Stimulated activated CD4-positive, alpha-beta T cell treated with anti-CD3 and anti-CD28 coated beads, TNF-alpha, amount 100 ng/mL, for 4 hours (primary cell): ENCODE results near the gene EIF4H.
"Not testable (repeated sequence)": the region's sequence is repeated elsewhere in the genome, so short reads cannot be mapped to it uniquely, and the experiment has no call there.

Source experiments
- DNase-seq, 3 experiments: peaks; one replicate each; pipeline ENCODE4 v3.0.0-alpha.2; 2020; ENCODE audit warnings: low read depth in 3 of 3

Gene EIF4H

DNA sequence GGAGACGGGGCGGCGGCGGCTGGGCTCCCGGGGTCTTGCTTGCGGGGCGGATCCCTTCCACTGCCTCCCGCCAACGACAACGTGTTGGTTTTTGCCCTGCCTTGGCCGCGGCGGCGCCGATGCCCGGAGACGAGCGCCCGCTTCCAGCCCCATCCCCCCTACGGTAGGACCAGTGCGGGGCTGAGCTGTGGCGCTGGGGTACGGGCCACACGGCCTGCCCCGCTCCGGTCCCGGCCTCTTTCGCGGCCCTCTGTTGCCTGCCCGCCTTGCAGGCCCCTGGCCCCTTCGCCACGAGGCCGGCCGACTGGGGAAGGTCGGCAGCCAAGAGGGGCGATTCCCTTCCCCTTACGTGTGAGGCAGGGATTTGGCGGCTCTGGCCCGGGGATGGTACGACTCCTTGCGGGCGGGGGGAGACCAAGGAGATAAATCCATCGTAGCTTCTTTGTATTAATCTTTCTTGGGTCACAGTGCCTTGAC, 488 bp downstream of the EIF4H start:
- DNase-seq = peak in 1 of 3 experiments; percentile 7

DNA sequence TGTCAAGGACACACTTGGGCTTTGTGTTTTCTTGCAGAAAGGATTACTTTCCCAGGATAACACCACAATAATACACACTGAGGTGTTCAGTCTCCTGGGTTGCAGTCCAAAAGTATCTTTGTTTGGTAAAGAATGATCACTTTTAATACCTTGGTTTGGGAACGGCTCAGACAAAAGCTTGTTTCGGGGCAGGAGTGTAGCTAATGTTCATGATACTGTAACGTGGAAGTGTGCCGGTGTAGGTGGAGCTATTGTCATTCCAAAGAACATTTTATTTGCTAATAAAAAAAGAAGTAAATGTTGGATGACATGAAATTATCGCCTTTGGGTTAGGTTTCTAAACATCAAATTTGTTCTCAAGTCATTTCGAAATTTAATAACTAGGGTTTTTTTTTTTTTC, 1.2 kb downstream of the EIF4H start:
- no peak for DNase-seq

DNA sequence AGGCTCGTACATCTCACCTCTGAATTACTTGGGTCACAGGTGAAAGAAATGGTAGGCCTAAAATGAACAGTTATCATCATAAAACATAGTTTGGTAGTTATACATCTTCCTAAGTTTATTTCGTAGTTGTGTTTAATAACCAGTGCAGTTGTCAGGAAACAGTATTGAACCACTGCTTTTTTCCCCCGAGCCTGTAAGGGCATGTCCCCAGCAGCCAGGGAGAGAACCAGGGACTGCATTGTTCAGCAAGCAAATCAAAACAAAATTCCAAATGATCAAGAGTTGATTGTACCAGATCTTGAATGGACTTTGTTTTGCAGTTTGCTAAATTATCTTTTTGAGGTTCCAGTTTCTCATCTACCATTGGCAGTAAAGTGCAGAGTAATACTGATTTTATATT, 2.4 kb downstream of the EIF4H start:
- DNase-seq = no peak

- DNase-seq = no peak
These were observed 4.5 kb downstream of the EIF4H start for GRCh38 chr7:74178632-74179031.

DNA sequence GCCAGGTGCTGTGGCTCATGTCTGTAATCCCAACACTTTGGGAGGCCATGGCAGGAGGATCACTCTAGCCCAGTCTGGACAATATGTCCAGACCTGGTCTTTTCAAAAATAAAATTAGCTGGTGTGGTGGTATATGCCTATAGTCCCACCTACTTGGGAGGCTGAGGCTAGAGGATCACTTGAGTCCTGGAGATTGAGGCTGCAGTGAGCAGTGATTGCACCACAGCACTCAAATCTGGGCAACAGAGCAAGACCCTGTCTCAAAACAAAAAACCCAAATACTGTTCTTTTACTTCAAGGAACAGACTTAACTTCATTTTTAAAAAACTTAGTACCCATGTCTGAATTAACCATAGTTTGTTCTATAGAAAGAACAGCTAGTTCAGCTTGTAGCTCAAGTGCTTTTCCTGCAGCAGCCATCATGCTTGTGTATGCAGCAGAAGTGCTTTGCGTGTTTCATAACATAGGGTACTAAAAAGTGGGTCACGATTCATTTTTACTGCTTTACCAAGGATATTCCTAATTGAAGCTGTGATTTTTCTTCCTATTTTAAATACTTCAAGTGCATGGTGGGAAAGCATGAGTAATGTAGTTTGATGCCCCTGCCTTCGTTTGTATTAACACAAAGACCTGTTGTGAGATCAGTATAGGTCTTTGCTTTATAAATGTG, 5.9 kb downstream of the EIF4H start:
- no peak for DNase-seq

GRCh38 chr7:74180866-74181265, 6.7 kb downstream of the EIF4H start:
- no peak for DNase-seq

GRCh38 chr7:74181821-74182220, 7.7 kb downstream of the EIF4H start:
- no peak for DNase-seq

DNA sequence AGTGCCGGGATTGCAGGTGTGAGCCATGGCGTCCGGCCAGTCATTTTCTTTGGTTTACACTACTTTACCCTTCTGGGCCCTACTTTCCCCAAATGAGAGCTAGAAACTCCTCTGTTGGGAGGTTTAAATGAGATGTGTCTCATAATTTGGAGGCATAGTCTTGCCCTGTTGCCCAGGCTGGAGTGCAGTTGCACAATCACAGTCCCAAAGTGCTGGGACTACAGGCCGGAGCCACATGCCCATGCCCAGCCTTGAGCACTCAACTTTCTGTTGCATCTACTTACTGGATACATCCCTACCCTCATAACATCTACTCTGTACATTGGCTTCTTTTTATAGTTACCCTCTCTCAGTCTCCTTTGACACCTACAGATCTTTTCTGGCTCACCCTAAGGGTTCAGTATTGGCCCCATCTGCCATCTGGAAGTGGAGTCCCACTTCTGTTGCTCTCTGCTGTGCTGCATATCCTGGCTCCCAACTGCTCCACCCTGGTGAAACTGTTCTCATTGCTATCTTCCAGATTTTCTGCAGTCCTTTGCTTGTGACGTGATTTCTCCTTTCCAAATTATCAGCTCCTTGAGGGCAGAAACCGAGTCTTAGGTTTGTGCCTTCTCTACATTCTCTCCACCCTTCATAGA, 8.4 kb downstream of the EIF4H start:
- no peak for DNase-seq

- no peak for DNase-seq
These were observed 9.0 kb downstream of the EIF4H start for GRCh38 chr7:74183142-74183541.

- DNase-seq = no peak
These were observed 9.7 kb downstream of the EIF4H start for GRCh38 chr7:74183653-74184450.

DNA sequence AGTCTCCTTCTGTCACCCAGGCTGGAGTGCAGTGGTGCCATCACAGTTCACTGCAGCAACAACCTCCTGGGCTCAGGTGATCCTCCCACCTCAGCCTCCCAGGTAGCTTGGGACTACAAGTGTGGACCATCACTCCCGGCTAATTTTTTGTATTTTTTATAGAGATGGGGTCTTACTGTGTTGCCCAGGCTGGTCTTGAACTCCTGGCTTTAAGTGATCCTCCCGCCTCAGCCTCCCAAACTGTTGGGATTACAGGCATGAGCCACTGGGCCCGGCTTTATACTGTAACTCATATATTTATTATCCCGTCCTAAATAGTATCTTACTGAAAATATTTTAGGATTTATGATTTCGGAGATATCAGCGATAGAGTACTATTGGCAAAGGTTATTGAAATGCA, 10.9 kb downstream of the EIF4H start:
- DNase-seq = no peak

- no peak for DNase-seq
These were observed 11.5 kb downstream of the EIF4H start for GRCh38 chr7:74185636-74186035.

DNA sequence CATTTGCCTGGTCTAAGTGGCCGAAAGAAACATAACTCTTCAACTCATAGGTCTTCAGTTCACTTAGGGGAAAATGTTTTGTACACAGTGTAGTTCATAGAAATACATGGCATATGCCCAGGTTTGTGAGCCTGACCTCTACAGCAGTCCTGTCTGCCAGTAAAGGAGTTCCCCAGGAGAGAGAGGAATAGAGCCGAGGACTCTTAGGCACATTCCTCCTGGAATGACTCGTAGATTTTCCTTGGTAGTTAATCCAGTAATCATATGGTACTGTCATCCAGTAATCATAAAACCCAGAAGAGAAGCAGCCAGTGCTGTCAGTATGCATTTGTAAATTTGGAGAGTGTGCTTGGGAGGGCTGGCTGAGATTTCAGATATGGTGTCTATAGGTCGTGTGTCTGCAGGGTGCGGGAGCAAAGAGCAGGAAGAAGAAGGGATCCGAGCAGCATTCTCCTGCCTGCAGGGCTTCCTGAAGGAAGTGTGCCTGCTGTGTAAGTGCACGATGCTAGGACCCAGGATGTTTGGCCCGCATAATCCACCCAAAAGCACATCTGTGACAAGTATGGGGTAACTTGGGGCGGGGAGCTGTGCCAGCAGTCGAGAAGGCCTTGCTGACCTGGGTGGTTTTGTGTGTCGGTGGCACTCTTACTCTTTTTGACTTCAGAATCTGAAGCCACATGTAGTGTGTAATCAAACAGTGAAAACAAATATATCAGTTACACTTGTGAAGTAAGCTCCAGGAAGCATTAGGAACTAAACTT, 13.9 kb downstream of the EIF4H start:
- DNase-seq = no peak

DNA sequence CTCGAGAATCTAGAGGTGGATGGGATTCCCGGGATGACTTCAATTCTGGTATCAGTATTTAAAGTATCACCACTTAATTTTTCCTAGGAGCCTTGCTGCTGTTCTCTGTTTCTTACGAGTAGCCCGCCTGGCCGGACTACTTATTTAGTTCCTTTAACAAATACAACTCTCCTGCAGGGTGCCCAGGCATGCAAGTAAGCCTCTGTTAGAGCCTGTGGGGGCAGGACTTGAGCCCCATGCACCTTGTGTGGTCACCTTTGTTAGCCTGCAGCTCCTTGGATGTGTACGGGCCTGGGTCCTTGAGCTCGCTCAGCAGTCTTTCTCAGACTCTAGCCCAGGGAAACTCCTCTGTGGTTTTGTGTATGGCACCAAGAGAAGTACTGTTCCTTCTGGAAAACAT, 16.1 kb downstream of the EIF4H start:
- no peak for DNase-seq

GRCh38 chr7:74191231-74191630, 17.1 kb downstream of the EIF4H start:
- DNase-seq = no peak

GRCh38 chr7:74193054-74193453, 18.9 kb downstream of the EIF4H start:
- DNase-seq = no peak

DNA sequence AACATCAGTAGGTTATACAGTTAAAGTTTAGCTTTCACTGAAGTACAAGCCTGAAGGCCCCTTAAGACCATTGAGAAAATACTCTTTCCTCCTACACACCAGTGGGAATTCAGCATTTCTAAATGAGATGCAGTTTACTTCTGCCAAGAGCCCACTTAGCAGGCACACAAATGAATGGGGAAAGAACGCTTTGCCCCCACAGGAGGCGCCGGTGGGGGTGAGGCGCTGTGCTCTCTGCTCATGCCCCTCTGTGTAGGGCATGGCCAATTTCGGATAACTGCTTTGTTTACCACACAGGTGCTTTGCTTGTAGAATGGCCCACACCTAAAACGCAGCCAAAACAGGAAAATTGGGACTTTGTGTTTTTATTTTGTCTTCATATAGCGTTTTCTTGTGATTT, 19.8 kb downstream of the EIF4H start:
- DNase-seq = no peak

DNA sequence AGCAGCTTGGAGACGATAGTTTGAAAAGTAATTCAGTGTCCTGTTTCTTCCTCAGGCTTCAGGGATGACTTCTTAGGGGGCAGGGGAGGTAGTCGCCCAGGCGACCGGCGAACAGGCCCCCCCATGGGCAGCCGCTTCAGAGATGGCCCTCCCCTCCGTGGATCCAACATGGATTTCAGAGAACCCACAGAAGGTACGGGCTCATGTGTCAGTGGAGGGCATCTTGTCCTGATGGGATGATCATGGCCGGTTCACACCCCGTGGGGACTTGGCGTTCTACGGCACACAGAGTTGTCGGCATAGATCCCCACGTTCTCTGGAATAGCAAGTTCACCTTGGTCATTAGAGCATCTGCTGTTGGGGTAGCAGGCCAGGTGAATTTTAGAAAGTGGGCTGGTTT, 20.5 kb downstream of the EIF4H start:
- no peak for DNase-seq

DNA sequence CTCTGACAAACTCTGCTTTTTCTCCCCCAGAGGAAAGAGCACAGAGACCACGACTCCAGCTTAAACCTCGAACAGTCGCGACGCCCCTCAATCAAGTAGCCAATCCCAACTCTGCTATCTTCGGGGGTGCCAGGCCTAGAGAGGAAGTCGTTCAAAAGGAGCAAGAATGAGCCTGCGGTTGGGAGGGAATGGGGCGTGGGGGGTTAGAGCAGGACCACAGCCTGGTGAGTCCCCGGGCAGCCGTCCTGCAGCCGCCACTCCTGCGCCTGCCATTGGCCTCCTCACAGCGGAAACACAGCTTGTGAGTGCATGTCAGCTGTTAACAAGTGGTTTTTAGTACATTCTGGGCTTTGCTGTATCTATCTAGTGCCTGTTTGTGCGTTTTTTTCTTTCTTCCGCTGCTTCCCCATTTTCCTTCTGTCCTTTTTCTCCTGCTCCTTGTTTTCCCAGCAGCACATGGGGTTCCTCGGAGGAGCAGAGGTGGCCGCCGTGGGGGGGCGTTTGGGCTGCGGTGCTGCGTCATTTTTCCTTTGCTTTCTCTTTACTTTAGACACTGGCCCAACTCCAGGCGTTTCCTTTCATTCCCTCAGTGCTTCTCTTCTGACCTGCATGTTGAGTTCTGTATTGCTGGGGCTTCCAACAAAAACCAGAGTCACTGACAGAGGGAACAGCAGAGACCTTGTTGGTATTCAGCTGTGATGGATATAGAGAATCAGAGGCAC, 21.1 kb downstream of the EIF4H start:
- not testable (repeated sequence) for DNase-seq

DNA sequence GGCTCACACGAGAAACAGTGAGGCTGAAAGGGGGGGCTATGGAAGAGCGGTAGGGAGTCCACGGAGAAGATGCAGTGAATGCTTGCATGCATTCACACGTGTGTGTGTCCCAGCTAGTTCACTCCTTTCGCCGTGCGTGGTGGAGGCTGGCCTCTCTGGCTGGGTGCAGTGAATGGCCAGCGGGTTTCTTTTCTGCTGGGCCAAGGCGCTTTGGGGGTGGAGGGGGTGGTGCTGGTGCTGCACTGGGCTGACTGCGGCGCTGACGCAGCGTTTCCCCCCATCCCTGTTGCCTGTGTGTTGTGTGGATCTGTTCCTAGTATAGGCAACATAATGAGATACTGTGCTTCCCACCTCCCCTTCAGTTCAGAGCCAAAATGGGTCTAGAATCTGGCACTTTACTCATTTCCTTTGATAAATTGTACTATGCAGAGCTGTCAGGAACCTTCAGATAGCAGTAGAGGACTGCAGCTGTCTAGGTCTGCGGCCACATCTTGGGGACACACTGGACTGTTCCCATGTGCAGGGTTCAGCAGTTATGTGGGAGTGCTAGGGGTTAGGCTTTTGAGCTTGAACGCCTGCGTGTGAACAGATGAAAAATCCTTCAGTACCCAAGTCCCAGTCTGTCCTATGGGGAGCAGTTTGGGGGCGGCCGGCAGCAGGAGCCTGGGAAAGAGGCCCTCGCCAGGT, 22.0 kb downstream of the EIF4H start:
- not testable (repeated sequence) for DNase-seq
